Subcutaneous abdominal adipose tissue (tissue), 5 donors: ENCODE measurements around the gene TXNL4B.

ENCODE experiments used
- H3K27ac ChIP-seq: one replicate; pipeline ENCODE4 v1.7.0; 2013; ENCODE audit warnings: low read depth, mild to moderate bottlenecking, inconsistent platforms, low read length, moderate library complexity
- H3K27me3 ChIP-seq, 5 donors: one replicate each; pipeline ENCODE4 v1.7.0; 2013; ENCODE audit warnings: low read length in 5 of 5, inconsistent platforms in 1 of 5; ENCODE audit not compliant: control insufficient read depth in 5 of 5, insufficient read depth in 4 of 5
- H3K36me3 ChIP-seq, 5 donors: one replicate each; pipeline ENCODE4 v1.7.0; 2013; ENCODE audit warnings: low read length in 5 of 5; ENCODE audit not compliant: control insufficient read depth in 5 of 5, insufficient read depth in 5 of 5
- H3K4me1 ChIP-seq, 5 donors: one replicate each; pipeline ENCODE4 v1.7.0; 2013; ENCODE audit warnings: low read length in 5 of 5, mild to moderate bottlenecking in 3 of 5, moderate library complexity in 1 of 5; ENCODE audit not compliant: control insufficient read depth in 5 of 5, insufficient read depth in 5 of 5
- H3K4me3 ChIP-seq, 5 donors: one replicate each; pipeline ENCODE4 v1.7.0; 2013; ENCODE audit warnings: low read length in 5 of 5, low read depth in 1 of 5
- H3K9ac ChIP-seq, 5 donors: one replicate each; pipeline ENCODE4 v1.7.0; 2013; ENCODE audit warnings: low read length in 5 of 5, mild to moderate bottlenecking in 4 of 5, moderate library complexity in 3 of 5
- H3K9me3 ChIP-seq, 5 donors: one replicate each; pipeline ENCODE4 v1.7.0; 2013; ENCODE audit warnings: low read length in 5 of 5; ENCODE audit not compliant: control insufficient read depth in 5 of 5
- donor health status: healthy.
- donor health status: healthy.
- donor health status: healthy.
- donor health status: healthy.
- donor health status: healthy.

Gene TXNL4B

GRCh38 chr16:72112906-72113615, 19.6 kb upstream of the TXNL4B start:
- Histone ChIP-seq H3K9ac (no peak overlapping the region), H3K4me3 (no peak overlapping the region), H3K27ac (no peak overlapping the region), H3K27me3 (no peaks in the 10 kb centered on the region), H3K4me1 (no peaks in the 10 kb centered on the region), H3K36me3 (peaks cover 6 to 56% (median 54%) of the 10 kb centered on the region in 5 donors), H3K9me3 (no peaks in the 10 kb centered on the region)

- Histone ChIP-seq H3K36me3 (peaks cover 6 to 62% (median 60%) of the 10 kb centered on the region in 5 donors), H3K9ac (no peak overlapping the region), H3K4me1 (no peaks in the 10 kb centered on the region), H3K27ac (no peak overlapping the region), H3K27me3 (no peaks in the 10 kb centered on the region), H3K9me3 (no peaks in the 10 kb centered on the region), H3K4me3 (no peak overlapping the region)
Observed at GRCh38 chr16:72112452-72112792, 19.0 kb upstream of the TXNL4B start.

- no peak overlapping the region for H3K9ac ChIP-seq
- no peak overlapping the region for H3K4me3 ChIP-seq
- no peak overlapping the region for H3K27ac ChIP-seq
- no peaks in the 10 kb centered on the region for H3K4me1 ChIP-seq
- H3K27me3 ChIP-seq, result no peaks in the 10 kb centered on the region
- peaks cover 6 to 68% (median 65%) of the 10 kb centered on the region in 5 donors for H3K36me3 ChIP-seq
- H3K9me3 ChIP-seq, result no peaks in the 10 kb centered on the region
Observed at GRCh38 chr16:72111657-72112451, 18.4 kb upstream of the TXNL4B start.

DNA sequence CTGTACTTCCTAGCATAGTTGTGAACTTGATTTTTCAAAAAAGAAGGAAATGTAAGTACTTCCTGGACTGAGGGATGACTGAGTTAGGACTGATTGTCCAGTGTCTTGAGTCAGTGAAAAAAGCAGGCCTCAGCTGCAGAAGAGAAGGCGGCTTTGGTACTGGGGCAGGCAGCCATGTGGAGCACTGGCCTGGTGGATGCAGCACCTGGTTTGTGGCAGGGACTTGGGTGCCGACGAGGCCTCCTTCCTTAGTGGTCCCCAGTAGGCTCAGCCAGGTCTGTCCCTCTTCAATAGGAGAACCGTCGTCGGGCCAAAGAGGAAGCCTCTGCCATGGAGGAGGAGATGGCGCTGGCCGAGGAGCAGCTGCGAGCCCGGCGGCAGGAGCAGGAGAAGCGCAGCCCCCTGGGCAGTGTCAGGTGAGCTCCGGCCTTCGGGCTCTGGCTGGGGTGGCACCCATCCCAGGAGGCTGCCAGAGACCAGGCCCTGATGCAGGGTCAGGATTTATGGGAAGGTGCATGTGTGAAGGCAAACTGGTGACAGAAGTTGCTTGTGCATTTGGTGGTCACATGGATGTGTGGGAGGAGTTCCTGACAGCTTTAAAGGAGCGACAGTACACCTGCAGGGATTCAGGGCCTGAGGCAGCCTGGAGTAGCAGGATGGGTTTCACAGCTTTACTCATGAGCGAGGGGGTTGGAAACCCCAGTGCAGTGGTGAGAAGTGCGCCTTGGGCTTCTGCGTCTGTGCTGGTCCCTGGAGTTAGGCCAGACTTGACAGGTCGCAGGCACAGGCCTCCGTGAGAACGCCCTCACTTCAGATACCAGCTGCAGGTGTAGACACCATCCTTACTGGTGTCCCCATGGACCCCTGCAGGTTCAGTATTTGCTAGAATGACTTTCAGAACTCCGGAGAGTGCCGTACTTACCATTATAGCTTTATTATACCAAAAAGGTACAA, 17.5 kb upstream of the TXNL4B start:
- Histone ChIP-seq H3K27me3 (no peaks in the 10 kb centered on the region), H3K36me3 (peaks cover 6 to 77% (median 71%) of the 10 kb centered on the region in 5 donors), H3K9ac (no peak overlapping the region), H3K4me1 (no peaks in the 10 kb centered on the region), H3K9me3 (no peaks in the 10 kb centered on the region), H3K4me3 (no peak overlapping the region), H3K27ac (no peak overlapping the region)

- no peak overlapping the region for H3K4me3 ChIP-seq
- H3K9me3 ChIP-seq, result no peaks in the 10 kb centered on the region
- H3K27ac ChIP-seq, result no peak overlapping the region
- H3K36me3 ChIP-seq, result peaks cover 6 to 86% (median 80%) of the 10 kb centered on the region in 5 donors
- no peaks in the 10 kb centered on the region for H3K27me3 ChIP-seq
- H3K4me1 ChIP-seq, result no peaks in the 10 kb centered on the region
- no peak overlapping the region for H3K9ac ChIP-seq
Observed at GRCh38 chr16:72109966-72110530, 16.6 kb upstream of the TXNL4B start.

DNA sequence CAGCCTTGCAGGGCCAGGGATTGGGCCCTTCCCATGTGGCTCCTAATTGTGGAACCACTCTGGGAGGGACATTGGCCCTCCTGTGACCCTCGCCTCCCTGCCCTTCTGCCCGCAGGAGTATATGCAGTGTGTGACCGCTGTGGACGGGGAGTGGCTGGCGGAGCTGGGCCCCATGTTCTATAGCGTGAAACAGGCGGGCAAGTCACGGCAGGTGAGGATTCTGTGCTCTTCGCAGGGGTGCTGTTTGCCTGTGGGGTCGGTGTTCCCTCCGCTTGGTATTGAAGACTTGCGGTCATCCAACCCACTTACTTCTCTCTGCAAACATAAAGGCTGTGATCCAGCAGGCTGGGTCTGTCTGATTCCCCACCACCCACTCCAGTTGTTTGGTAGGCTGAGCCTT, 15.9 kb upstream of the TXNL4B start:
- no peak overlapping the region for H3K27ac ChIP-seq
- H3K9me3 ChIP-seq, result no peaks in the 10 kb centered on the region
- H3K4me3 ChIP-seq, result no peak overlapping the region
- H3K9ac ChIP-seq, result no peak overlapping the region
- no peaks in the 10 kb centered on the region for H3K27me3 ChIP-seq
- H3K4me1 ChIP-seq, result no peaks in the 10 kb centered on the region
- H3K36me3 ChIP-seq, result peaks cover 6 to 93% (median 88%) of the 10 kb centered on the region in 5 donors

DNA sequence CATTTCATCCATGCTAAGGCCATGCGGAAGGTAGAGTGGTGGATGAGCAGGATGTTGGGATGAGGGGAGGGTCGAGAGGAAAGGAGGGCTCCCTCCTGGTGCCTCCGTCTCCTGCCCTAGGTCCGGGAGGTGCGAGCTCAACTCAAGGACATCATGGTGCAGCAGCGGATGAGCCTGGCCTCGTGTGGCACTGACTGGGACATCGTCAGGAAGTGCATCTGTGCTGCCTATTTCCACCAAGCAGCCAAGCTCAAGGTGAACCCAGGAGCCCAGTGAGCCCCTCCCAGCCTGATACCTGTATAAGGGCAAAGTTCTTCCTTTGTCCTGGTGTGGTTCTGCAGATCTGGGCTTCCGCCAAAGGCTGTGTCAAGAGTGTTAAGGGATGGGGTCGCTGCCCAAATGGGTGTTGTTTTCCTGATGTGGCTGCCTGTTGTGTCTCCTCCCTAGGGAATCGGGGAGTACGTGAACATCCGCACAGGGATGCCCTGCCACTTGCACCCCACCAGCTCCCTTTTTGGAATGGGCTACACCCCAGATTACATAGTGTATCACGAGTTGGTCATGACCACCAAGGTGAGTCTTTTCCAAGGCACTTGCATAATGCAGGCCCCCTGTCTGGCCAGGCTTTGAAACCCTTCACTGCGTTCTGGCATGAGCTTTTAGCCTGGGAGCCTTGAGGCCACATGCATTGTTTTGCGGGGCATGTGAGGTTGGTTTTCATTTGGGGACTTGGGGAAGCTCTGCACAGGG, 15.1 kb upstream of the TXNL4B start:
- Histone ChIP-seq H3K9me3 (no peaks in the 10 kb centered on the region), H3K4me3 (no peak overlapping the region), H3K9ac (no peak overlapping the region), H3K4me1 (no peaks in the 10 kb centered on the region), H3K27me3 (no peaks in the 10 kb centered on the region), H3K27ac (no peak overlapping the region), H3K36me3 (peaks cover 6 to 100% (median 95%) of the 10 kb centered on the region in 5 donors)

DNA sequence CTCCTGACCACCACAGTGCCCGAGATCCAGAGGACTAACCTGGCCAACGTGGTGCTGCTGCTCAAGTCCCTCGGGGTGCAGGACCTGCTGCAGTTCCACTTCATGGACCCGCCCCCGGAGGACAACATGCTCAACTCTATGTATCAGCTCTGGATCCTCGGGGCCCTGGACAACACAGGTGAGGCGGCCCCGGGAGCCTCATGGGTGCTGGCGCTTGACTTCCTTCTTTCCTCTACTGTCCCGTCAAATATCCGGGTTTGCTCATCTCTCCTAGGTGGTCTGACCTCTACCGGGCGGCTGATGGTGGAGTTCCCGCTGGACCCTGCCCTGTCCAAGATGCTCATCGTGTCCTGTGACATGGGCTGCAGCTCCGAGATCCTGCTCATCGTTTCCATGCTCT, 14.0 kb upstream of the TXNL4B start:
- Histone ChIP-seq H3K27me3 (no peaks in the 10 kb centered on the region), H3K4me3 (no peak overlapping the region), H3K4me1 (no peaks in the 10 kb centered on the region), H3K27ac (no peak overlapping the region), H3K9me3 (no peaks in the 10 kb centered on the region), H3K9ac (no peak overlapping the region), H3K36me3 (peaks cover 6 to 100% (median 99%) of the 10 kb centered on the region in 5 donors)

- no peak overlapping the region for H3K9ac ChIP-seq
- no peak overlapping the region for H3K27ac ChIP-seq
- H3K36me3 ChIP-seq, result peaks cover 9 to 100% (median 99%) of the 10 kb centered on the region in 5 donors
- no peaks in the 10 kb centered on the region for H3K27me3 ChIP-seq
- H3K4me3 ChIP-seq, result no peak overlapping the region
- H3K4me1 ChIP-seq, result no peaks in the 10 kb centered on the region
- no peaks in the 10 kb centered on the region for H3K9me3 ChIP-seq
Observed at GRCh38 chr16:72105978-72106377, 12.6 kb upstream of the TXNL4B start.
